Measurements from ENCODE around the gene GTF2A1L. TPM values are rescaled to one million over a fixed set of nuclear protein-coding genes. Genes with fewer than 3 reads are reported as not detected.

Gene GTF2A1L
- total RNA-seq, 1 donor from 2014 or later, result not detected

DNA sequence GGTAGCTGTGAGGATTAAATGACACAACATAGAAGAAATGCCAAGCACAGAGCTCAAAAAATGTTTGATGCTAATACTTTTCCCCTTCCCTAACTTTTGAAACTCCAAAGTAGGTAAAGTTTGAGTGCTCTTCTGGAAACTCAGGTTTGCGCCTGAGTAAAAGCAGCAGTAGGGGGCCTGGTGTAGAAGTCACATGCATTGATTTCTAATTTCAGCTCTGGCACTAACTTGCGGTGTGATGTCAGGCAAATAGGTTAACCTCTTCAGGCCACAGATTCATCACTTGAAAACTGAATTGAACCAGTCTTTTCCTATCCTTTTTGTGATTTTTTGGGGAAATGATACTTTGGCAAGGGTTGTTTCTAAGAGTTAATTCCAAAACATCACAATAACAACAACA, 110.6 kb downstream of the GTF2A1L start:
- no peak for DNase-seq (ENCODE audit: extremely low read depth, low read depth, low spot score)

DNA sequence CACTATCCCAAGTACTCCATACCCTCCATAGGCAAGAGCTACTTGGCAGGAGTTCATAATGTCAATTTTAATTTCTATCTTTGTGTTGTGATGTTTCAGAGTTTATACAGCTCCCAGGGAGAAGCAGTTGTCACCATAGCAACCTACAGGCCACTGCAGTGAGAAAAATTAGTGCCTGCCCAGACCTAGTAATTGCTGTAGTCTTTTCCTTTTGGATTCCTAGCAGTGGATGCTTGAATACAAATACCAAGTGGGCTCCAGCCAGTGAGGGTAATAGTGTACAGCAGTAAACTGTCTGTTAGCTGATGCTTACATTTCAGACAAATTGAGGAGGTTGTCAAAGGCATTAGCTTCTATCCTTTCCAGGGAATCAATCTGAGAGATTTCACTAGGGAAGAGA, 111.2 kb downstream of the GTF2A1L start:
- no peak for DNase-seq (ENCODE audit: extremely low read depth, low read depth, low spot score)

Other genes starting within 250 kb of the GTF2A1L start
- 15.8 and 17.2 TPM in 2 replicates for gene PPP1R21, start 177.1 kb upstream of the GTF2A1L start, total RNA-seq
- gene STON1, start 87.7 kb upstream of the GTF2A1L start, total RNA-seq, result 5.0 and 7.3 TPM in 2 replicates
- 0.70 TPM in 1 of 2 replicates, not detected in the other for gene LHCGR, start 137.9 kb downstream of the GTF2A1L start, total RNA-seq